GM21576 (cell line): ENCODE measurements around the gene MON1B.
"Not testable (repeated sequence)": the region's sequence is repeated elsewhere in the genome, so short reads cannot be mapped to it uniquely, and the experiment has no call there.

ENCODE experiments used
- ATAC-seq: cut with Tn5 transposase; IDR thresholded peaks from one replicate; pipeline ENCODE4 v1.9.1; 2021; ENCODE audit warnings: mild to moderate bottlenecking, moderate library complexity; ENCODE audit not compliant: unreplicated experiment

The MON1B gene

DNA sequence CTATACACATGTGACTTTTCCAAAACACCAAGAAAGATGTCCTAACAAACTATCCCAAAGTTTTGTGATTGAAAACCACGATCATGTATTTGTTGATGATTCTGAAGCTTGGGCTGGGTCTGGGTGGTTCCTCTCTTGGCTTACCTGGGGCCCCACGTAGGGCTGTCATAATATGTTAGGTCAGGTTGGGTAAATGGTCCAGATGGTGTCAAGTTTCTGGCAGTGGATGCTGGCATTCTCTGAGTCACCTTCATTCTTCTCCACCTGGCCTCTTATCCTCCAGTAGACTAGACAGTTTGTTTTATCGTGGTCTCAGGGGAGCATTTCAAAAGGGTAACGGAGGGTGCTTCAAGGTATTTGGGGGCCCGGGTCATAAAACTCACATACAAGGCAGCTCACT is 47.6 kb downstream of the MON1B start:
- ATAC-seq = no peak

- ATAC-seq = not testable (repeated sequence)
Observed at GRCh38 chr16:77242471-77242870, 51.5 kb downstream of the MON1B start.

- ATAC-seq = no peak
Observed at GRCh38 chr16:77246150-77246549, 55.2 kb downstream of the MON1B start.

DNA sequence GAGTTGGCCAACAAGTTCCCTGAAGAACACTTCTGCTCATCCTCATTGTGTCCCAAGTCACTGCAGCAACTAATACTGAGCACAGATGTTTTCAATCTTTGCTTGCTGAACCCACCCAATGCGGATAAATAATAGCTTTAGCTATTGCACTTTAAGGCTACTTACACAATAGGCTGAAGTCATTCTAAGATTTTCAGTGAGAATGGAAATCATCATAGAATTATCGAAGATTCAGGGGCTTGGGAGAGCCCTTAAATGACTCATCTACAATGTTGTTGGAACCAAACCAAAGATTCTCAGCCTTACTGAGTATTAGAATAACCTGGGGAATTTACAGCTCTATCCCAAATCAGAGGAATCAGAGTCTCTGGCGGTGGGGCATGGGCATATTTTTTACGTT is 59.4 kb downstream of the MON1B start:
- no peak for ATAC-seq
